RWPE2 (cell line): ENCODE results near the gene PDPK1.
A peak's percentile ranks its signal among the peaks of the same experiment; 100 is the strongest.

Source experiments
- ATAC-seq: fragments of 200-7000 bp; cut with Tn5 transposase; 3 replicates; pipeline ENCODE4 v1.9.1; 2021; ENCODE audit warnings: low read depth
- DNase-seq: peaks from one replicate; pipeline ENCODE4 v3.0.0-alpha.2; 2020; ENCODE audit warnings: low spot score
- H3K27ac ChIP-seq: fragments of 450-650 bp; 2 replicates; pipeline ENCODE4 v1.5.1; 2017; ENCODE audit warnings: mild to moderate bottlenecking; ENCODE audit not compliant: poor library complexity, severe bottlenecking
- H3K27me3 ChIP-seq: fragments of 250-450 bp; sonication (Bioruptor Pico); 2 replicates; pipeline ENCODE4 v1.5.1; 2021; ENCODE audit warnings: mild to moderate bottlenecking, moderate library complexity; ENCODE audit not compliant: insufficient read depth, poor library complexity, severe bottlenecking
- H3K36me3 ChIP-seq: fragments of 250-450 bp; sonication (Bioruptor Pico); 2 replicates; pipeline ENCODE4 v1.5.1; 2020; ENCODE audit warnings: low read depth, mild to moderate bottlenecking, moderate library complexity
- H3K4me1 ChIP-seq: fragments of 250-450 bp; sonication (Bioruptor Pico); 2 replicates; pipeline ENCODE4 v1.5.1; 2021; ENCODE audit warnings: mild to moderate bottlenecking, moderate library complexity; ENCODE audit not compliant: insufficient read depth, poor library complexity, severe bottlenecking
- H3K4me3 ChIP-seq: fragments of 250-450 bp; sonication (Bioruptor Pico); 2 replicates; pipeline ENCODE4 v1.5.1; 2021; ENCODE audit warnings: mild to moderate bottlenecking, moderate library complexity; ENCODE audit not compliant: severe bottlenecking
- H3K9me3 ChIP-seq: fragments of 250-450 bp; sonication (Bioruptor Pico); 2 replicates; pipeline ENCODE4 v1.5.1; 2021; ENCODE audit warnings: mild to moderate bottlenecking, moderate library complexity; ENCODE audit not compliant: severe bottlenecking
- TF ChIP-seq, protein P1 (sequence below): fragments of 450-650 bp; IDR thresholded peaks from one replicate; pipeline ENCODE4 v1.5.1; 2017; ENCODE audit warnings: mild to moderate bottlenecking, moderate library complexity; ENCODE audit not compliant: poor library complexity, severe bottlenecking

Gene PDPK1

GRCh38 chr16:2537451-2538379, at the start of gene PDPK1:
Gene PDPK1 (plus strand): TSS chr16:2538021. CDS start chr16:2538113, 92 bp downstream.
- Histone ChIP-seq H3K9me3 (no peaks in the 10 kb centered on the region), H3K36me3 (no peaks in the 10 kb centered on the region; the same call in 1 of the 2 replicates), H3K4me1 (peaks cover 6% of the 10 kb centered on the region), H3K27me3 (no peaks in the 10 kb centered on the region), H3K4me3 (peak within 1 kb of the TSS; percentile 100), H3K27ac (peak within 1 kb of the TSS; percentile 40)
- ATAC-seq (peak; percentile 86), DNase-seq (peak; percentile 91)
- TF ChIP-seq, protein P1, sequence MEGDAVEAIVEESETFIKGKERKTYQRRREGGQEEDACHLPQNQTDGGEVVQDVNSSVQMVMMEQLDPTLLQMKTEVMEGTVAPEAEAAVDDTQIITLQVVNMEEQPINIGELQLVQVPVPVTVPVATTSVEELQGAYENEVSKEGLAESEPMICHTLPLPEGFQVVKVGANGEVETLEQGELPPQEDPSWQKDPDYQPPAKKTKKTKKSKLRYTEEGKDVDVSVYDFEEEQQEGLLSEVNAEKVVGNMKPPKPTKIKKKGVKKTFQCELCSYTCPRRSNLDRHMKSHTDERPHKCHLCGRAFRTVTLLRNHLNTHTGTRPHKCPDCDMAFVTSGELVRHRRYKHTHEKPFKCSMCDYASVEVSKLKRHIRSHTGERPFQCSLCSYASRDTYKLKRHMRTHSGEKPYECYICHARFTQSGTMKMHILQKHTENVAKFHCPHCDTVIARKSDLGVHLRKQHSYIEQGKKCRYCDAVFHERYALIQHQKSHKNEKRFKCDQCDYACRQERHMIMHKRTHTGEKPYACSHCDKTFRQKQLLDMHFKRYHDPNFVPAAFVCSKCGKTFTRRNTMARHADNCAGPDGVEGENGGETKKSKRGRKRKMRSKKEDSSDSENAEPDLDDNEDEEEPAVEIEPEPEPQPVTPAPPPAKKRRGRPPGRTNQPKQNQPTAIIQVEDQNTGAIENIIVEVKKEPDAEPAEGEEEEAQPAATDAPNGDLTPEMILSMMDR, result no peak

- Histone ChIP-seq H3K27me3 (no peaks in the 10 kb centered on the region), H3K4me1 (no peaks in the 10 kb centered on the region), H3K4me3 (no peak overlapping the region), H3K27ac (no peak overlapping the region), H3K36me3 (no peaks in the 10 kb centered on the region), H3K9me3 (no peaks in the 10 kb centered on the region)
- ATAC-seq, result no peak
- DNase-seq, result no peak
- TF ChIP-seq, protein P1, result no peak
These were observed 48.2 kb upstream of the PDPK1 start for GRCh38 chr16:2489581-2489980.

DNA sequence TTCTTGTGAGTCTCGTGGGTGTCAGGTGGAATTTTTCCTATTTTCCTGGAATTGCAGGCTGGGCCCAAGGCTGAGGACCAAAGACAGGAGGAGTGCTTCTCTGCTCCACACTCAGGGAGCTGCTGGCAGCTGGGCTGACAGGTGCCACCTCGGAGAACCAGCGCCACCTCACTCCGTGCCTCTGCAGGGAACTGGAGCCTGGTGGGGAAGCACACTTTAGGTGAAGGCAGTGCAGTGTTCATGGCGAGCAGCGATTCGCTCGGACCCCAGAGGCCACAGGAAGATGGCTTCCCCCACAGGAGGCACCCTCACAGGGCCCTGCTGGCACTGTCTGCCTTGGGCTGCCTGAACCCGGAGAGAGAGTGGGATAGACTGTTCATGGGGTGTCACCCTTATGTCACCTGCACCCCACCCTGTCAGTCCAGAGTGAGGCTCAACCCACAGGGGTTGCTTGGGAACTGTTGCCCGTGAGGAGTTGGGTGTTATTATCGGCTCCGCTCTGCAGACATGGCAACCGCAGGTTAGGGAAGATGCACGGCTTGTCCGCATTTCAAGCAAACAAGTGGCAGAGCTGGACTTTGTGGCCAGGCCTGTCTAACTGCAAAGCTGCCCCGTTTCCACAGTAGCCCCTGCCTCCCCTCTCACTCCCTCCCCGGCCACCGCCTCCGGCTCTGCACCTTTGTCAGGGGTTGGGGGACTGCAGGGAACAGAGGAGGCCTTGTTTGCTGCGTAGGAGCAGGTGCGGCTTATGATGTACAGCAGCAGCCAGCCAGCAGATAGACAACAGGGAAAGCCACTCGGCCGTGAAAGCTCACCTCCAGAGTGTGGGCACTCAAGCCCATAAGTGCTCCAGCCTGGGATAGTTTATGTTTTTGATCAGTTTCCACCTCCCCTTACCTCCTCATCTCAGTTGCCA, 47.4 kb upstream of the PDPK1 start:
- Histone ChIP-seq H3K4me3 (no peak overlapping the region), H3K9me3 (no peaks in the 10 kb centered on the region), H3K27me3 (no peaks in the 10 kb centered on the region), H3K27ac (no peak overlapping the region), H3K4me1 (no peaks in the 10 kb centered on the region), H3K36me3 (no peaks in the 10 kb centered on the region)
- DNase-seq (no peak), ATAC-seq (no peak; the same call in 2 of the 3 replicates)
- TF ChIP-seq, protein P1, result no peak

DNA sequence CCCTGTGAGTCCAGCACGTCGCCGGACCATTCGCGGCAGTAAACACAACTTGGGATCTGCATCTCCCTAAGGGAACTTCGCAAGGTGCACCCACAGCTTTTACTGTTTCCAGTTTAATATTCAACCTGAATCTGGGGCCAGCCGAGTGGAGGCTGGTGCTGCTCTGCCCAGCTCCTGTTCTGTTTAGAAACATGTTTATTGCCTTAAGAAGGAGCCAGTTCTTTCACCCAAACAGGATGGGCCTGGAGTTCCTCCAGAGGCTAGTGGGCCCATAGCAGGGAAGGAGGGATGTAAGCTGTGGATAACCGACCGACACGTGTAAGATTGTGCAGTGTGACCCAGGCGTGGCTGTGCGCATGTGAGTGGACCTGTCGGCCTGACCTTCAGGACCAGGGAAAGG, 45.5 kb upstream of the PDPK1 start:
- Histone ChIP-seq H3K4me1 (no peaks in the 10 kb centered on the region), H3K9me3 (no peaks in the 10 kb centered on the region), H3K27me3 (no peaks in the 10 kb centered on the region), H3K4me3 (no peak overlapping the region), H3K36me3 (0 out of 2 replicates have a peak, but pooled peaks cover 5% of the 10 kb centered on the region), H3K27ac (no peak overlapping the region)
- no peak for ATAC-seq
- TF ChIP-seq, protein P1, result no peak
- no peak for DNase-seq
